ENCODE data around the gene RDH5.

The RDH5 gene

DNA sequence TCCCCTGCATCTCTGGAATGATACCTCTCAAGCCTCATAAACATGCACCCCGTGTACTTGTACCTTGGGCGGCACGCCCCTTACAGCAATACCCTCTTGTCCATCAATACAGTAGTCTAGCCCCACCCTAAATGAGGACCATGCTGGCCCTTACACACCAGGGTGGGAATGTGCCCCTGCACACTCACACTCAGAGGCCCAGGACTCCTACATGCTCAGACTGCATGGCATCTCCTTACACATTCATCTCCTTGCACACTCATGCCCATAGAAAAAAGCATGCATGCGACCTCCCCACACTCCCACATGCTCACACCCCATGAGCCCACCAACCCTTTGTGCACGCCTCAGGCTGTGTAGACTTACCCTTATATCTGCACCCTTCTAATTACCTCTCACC is 34.5 kb upstream of the RDH5 start:
- H3K9me3 ChIP-seq (ENCODE audit: control insufficient read depth in 2 of 2, low read length in 2 of 2), result no peaks in the 10 kb centered on the region
- H3K9ac ChIP-seq (ENCODE audit: low read length in 2 of 2), result no peak overlapping the region
- H3K27ac ChIP-seq (ENCODE audit: low read length), result no peak overlapping the region
- peaks cover 17% of the 10 kb centered on the region for H3K4me1 ChIP-seq (ENCODE audit: control insufficient read depth, insufficient read depth, low read length)
- no peak overlapping the region for H3K4me3 ChIP-seq (ENCODE audit: low read length in 2 of 2)
- no peaks in the 10 kb centered on the region for H3K27me3 ChIP-seq (ENCODE audit: control insufficient read depth in 1 of 2, insufficient read depth in 2 of 2, low read length in 2 of 2)
- H3K36me3 ChIP-seq (ENCODE audit: control insufficient read depth in 2 of 2, insufficient read depth in 2 of 2, low read length in 2 of 2), result peaks cover 25 to 35% of the 10 kb centered on the region in 2 donors

GRCh38 chr12:55686366-55687010 is 33.7 kb upstream of the RDH5 start:
- Histone ChIP-seq H3K9ac (ENCODE audit: low read length in 2 of 2) (no peak overlapping the region), H3K36me3 (ENCODE audit: control insufficient read depth in 2 of 2, insufficient read depth in 2 of 2, low read length in 2 of 2) (peaks cover 28 to 35% of the 10 kb centered on the region in 2 donors), H3K27me3 (ENCODE audit: control insufficient read depth in 1 of 2, insufficient read depth in 2 of 2, low read length in 2 of 2) (no peaks in the 10 kb centered on the region), H3K9me3 (ENCODE audit: control insufficient read depth in 2 of 2, low read length in 2 of 2) (no peaks in the 10 kb centered on the region), H3K4me1 (ENCODE audit: control insufficient read depth, insufficient read depth, low read length) (peaks cover 11% of the 10 kb centered on the region), H3K4me3 (ENCODE audit: low read length in 2 of 2) (no peak overlapping the region), H3K27ac (ENCODE audit: low read length) (no peak overlapping the region)

GRCh38 chr12:55687746-55688145 is 32.4 kb upstream of the RDH5 start:
- H3K9ac ChIP-seq (ENCODE audit: low read length in 2 of 2), result no peak overlapping the region
- no peak overlapping the region for H3K4me3 ChIP-seq (ENCODE audit: low read length in 2 of 2)
- no peak overlapping the region for H3K27ac ChIP-seq (ENCODE audit: low read length)
- H3K4me1 ChIP-seq (ENCODE audit: control insufficient read depth, insufficient read depth, low read length), result peaks cover 3% of the 10 kb centered on the region
- peaks cover 35 to 44% of the 10 kb centered on the region in 2 donors for H3K36me3 ChIP-seq (ENCODE audit: control insufficient read depth in 2 of 2, insufficient read depth in 2 of 2, low read length in 2 of 2)
- no peaks in the 10 kb centered on the region for H3K27me3 ChIP-seq (ENCODE audit: control insufficient read depth in 1 of 2, insufficient read depth in 2 of 2, low read length in 2 of 2)
- no peaks in the 10 kb centered on the region for H3K9me3 ChIP-seq (ENCODE audit: control insufficient read depth in 2 of 2, low read length in 2 of 2)

DNA sequence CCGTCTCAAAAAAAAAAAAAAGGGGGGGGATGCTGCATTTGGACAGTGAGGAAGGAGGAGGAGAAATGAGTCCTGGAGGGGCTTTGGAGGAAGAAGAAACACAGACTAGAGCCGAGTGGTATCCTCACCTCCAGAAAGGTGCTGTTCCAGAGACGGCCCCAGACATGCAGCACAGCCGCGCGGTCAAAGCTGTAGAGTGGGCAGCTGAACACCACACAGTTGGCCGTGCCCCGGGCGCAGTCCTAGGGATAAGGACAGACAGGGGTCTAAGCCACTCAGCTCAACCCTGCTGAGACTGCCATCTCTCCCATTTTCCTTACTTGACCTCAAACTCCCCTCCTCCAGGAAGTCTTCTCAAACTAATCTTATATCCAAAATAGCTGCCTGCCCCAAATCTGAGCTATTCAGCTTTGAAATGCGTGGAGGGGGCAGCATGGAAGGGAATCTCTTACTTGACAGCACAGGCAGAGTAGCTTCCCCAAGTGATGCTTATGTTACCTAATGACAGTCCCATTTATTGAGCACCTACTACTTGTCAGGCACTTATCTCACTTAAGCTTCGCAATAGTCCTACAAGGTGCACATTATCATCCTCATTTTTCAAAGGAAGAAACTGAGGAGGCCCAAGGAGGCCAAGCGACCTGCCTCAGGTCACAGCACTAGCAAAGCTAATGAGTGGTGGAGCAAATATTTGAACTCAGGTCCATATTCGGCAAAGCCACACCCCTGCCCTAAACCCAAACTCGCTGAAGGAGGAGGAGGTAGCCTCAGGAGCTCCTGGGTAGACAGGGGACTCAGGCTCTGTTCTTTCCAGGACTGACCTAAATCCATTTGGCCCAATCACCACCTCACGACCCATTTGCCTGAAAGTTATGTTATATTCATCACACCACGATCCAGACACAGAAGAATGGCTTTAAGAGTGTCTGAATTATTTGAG is 31.2 kb upstream of the RDH5 start:
- Histone ChIP-seq H3K4me1 (ENCODE audit: control insufficient read depth, insufficient read depth, low read length) (peaks cover 3% of the 10 kb centered on the region), H3K27ac (ENCODE audit: low read length) (no peak overlapping the region), H3K36me3 (ENCODE audit: control insufficient read depth in 2 of 2, insufficient read depth in 2 of 2, low read length in 2 of 2) (peaks cover 44 to 54% of the 10 kb centered on the region in 2 donors), H3K9me3 (ENCODE audit: control insufficient read depth in 2 of 2, low read length in 2 of 2) (no peaks in the 10 kb centered on the region), H3K4me3 (ENCODE audit: low read length in 2 of 2) (no peak overlapping the region), H3K9ac (ENCODE audit: low read length in 2 of 2) (no peak overlapping the region), H3K27me3 (ENCODE audit: control insufficient read depth in 1 of 2, insufficient read depth in 2 of 2, low read length in 2 of 2) (no peaks in the 10 kb centered on the region)

DNA sequence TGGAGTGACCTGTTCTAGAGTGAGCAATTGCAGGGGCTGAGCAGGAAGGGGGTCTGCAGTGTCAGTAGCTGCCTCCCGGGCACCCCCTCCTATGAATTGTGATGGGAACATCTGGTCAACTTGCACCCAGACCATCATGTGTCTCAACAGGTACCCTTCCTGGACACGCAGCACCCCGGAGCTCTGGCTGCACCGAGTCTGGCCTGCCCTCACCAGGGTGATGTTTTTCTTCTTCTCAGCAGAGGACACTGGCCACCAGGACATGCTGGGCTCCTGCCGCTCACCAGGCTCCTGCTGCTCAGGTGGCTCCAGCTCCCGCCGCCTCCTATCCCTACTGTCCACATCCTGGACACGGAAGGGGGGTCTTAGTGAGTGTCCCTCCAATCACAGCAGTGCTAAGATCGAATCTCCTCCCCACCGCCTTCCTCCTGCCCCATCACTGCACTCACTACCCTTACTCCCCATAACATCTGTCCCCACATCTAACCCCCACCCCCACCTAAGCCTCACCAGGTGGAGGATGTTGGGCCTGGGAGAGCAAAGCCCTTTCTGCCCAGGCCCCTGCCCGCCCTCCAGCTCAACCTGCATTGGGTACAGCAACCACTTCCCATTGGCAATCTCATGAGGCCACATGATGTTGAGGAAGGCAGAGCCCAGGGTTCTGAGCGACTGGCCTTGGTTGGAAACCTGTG is 27.4 kb upstream of the RDH5 start:
- Histone ChIP-seq H3K4me1 (ENCODE audit: control insufficient read depth, insufficient read depth, low read length) (no peaks in the 10 kb centered on the region), H3K4me3 (ENCODE audit: low read length in 2 of 2) (no peak overlapping the region), H3K36me3 (ENCODE audit: control insufficient read depth in 2 of 2, insufficient read depth in 2 of 2, low read length in 2 of 2) (peaks cover 60 to 67% of the 10 kb centered on the region in 2 donors), H3K9ac (ENCODE audit: low read length in 2 of 2) (no peak overlapping the region), H3K27ac (ENCODE audit: low read length) (no peak overlapping the region), H3K27me3 (ENCODE audit: control insufficient read depth in 1 of 2, insufficient read depth in 2 of 2, low read length in 2 of 2) (no peaks in the 10 kb centered on the region), H3K9me3 (ENCODE audit: control insufficient read depth in 2 of 2, low read length in 2 of 2) (no peaks in the 10 kb centered on the region)

DNA sequence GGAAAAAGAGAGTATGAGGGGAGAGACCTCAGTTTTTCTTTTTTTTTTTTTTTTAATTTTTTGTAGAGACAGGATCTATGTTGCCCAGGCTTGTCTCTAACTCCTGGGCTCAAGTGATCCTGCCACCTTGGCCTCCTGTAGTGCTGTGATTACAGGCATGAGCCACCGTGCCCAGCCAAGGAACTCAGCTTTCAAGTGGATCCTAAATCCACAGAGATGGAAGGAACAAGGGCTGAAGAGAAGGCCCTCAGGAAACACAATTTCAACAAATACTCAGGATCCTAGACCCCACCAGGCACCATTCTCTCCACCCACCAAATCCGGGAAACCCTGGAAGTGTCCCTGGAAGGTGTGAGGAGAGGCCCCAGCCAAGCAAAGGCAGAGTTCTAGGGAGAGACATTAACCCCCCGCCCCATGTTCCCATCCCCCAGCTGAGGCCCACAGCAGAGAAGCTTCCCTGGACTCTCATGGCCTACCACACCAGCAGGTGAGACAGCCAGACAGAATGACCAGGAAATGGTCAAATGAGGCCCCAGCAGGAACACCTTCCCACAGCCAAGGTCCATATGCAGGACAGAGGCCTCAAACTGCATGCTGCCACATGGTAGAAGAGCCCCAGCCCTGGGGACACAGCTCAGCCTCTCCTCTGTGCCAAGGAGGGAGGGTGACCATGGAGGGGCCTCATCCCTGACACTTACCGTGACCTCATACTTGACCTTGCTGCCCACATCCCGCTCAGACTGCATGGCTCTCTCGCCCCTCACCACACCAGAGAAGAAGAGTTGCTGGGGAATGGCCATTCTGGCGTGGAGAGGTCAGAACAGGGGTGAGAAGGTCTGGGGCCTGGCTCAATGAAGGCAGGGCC is 26.6 kb upstream of the RDH5 start:
- Histone ChIP-seq H3K9me3 (ENCODE audit: control insufficient read depth in 2 of 2, low read length in 2 of 2) (no peaks in the 10 kb centered on the region), H3K9ac (ENCODE audit: low read length in 2 of 2) (no peak overlapping the region), H3K27ac (ENCODE audit: low read length) (no peak overlapping the region), H3K4me3 (ENCODE audit: low read length in 2 of 2) (no peak overlapping the region), H3K4me1 (ENCODE audit: control insufficient read depth, insufficient read depth, low read length) (peaks cover 2% of the 10 kb centered on the region), H3K27me3 (ENCODE audit: control insufficient read depth in 1 of 2, insufficient read depth in 2 of 2, low read length in 2 of 2) (no peaks in the 10 kb centered on the region), H3K36me3 (ENCODE audit: control insufficient read depth in 2 of 2, insufficient read depth in 2 of 2, low read length in 2 of 2) (peaks cover 60 to 63% of the 10 kb centered on the region in 2 donors)

DNA sequence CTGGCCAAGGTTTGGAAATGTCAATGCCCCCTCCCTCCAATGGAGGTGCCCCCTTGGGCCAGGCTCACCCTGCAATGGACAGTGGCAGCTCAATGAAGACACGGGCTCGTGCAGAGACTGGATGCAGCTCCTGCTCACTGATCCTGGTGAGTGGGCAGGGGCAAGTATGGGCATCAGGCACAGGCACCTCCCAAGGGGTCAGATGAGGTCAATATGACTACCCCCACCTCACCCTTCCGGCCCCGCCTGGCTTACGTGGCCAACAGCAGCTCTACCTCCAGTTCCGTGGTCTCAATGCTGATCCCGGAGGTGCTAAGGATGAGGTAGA is 26.0 kb upstream of the RDH5 start:
- H3K27ac ChIP-seq (ENCODE audit: low read length), result no peak overlapping the region

DNA sequence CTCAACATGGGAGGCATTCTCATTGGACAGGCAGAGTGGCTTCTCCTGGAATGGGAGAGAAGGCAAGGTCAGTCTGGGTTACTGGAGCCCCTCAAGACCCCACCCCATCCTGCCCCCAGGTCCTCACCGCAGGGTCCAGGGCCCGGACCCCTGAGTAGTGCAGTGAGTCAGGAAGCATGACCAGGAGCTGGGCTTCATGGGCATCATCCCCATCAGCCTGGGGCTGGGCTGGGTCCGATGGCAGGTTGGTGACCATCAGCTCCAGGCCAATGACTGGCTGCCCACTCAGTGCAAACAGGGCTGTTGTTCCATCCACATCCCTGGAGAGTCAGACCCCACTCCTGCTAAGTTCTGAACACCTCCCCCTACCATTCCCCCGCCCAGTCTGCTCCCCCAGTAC is 25.5 kb upstream of the RDH5 start:
- Histone ChIP-seq H3K36me3 (ENCODE audit: control insufficient read depth in 2 of 2, insufficient read depth in 2 of 2, low read length in 2 of 2) (peaks cover 61 to 63% of the 10 kb centered on the region in 2 donors), H3K27ac (ENCODE audit: low read length) (no peak overlapping the region), H3K4me1 (ENCODE audit: control insufficient read depth, insufficient read depth, low read length) (peaks cover 10% of the 10 kb centered on the region), H3K27me3 (ENCODE audit: control insufficient read depth in 1 of 2, insufficient read depth in 2 of 2, low read length in 2 of 2) (no peaks in the 10 kb centered on the region), H3K4me3 (ENCODE audit: low read length in 2 of 2) (no peak overlapping the region), H3K9me3 (ENCODE audit: control insufficient read depth in 2 of 2, low read length in 2 of 2) (no peaks in the 10 kb centered on the region), H3K9ac (ENCODE audit: low read length in 2 of 2) (no peak overlapping the region)

More for the DNA sequence above, 26.0 kb upstream of the RDH5 start:
- Histone ChIP-seq H3K36me3 (ENCODE audit: control insufficient read depth in 2 of 2, insufficient read depth in 2 of 2, low read length in 2 of 2) (peaks cover 60 to 61% of the 10 kb centered on the region in 2 donors), H3K4me1 (ENCODE audit: control insufficient read depth, insufficient read depth, low read length) (peaks cover 5% of the 10 kb centered on the region), H3K9ac (ENCODE audit: low read length in 2 of 2) (no peak overlapping the region), H3K4me3 (ENCODE audit: low read length in 2 of 2) (no peak overlapping the region), H3K27me3 (ENCODE audit: control insufficient read depth in 1 of 2, insufficient read depth in 2 of 2, low read length in 2 of 2) (no peaks in the 10 kb centered on the region), H3K9me3 (ENCODE audit: control insufficient read depth in 2 of 2, low read length in 2 of 2) (no peaks in the 10 kb centered on the region)

DNA sequence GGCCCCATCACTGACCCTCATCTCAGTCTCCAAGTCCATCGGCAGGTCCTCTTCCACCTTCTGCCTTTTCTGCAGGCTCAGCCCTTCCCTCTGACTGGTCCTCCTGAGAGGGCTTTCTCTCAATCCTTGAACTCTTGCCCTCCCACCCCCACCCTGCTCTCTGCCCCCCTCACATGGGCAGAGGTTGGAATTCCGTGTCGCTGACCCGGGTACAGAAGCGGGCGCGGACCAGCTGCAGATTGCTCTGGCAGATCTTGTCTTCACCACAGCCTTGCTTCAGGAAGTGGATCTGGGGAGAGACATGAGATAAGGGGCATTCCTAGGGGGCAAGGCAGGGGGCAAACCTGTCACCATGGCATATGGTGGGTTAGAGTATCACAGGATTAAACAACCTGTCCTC is 24.8 kb upstream of the RDH5 start:
- no peak overlapping the region for H3K27ac ChIP-seq (ENCODE audit: low read length)
- H3K4me3 ChIP-seq (ENCODE audit: low read length in 2 of 2), result no peak overlapping the region
- no peaks in the 10 kb centered on the region for H3K9me3 ChIP-seq (ENCODE audit: control insufficient read depth in 2 of 2, low read length in 2 of 2)
- H3K36me3 ChIP-seq (ENCODE audit: control insufficient read depth in 2 of 2, insufficient read depth in 2 of 2, low read length in 2 of 2), result peaks cover 61 to 66% of the 10 kb centered on the region in 2 donors
- H3K9ac ChIP-seq (ENCODE audit: low read length in 2 of 2), result peak overlapping the region in 1 of 2 donors; percentile 5
- H3K4me1 ChIP-seq (ENCODE audit: control insufficient read depth, insufficient read depth, low read length), result peaks cover 15% of the 10 kb centered on the region
- no peaks in the 10 kb centered on the region for H3K27me3 ChIP-seq (ENCODE audit: control insufficient read depth in 1 of 2, insufficient read depth in 2 of 2, low read length in 2 of 2)

GRCh38 chr12:55696141-55696540 is 24.1 kb upstream of the RDH5 start:
- Histone ChIP-seq H3K4me1 (ENCODE audit: control insufficient read depth, insufficient read depth, low read length) (peaks cover 23% of the 10 kb centered on the region), H3K4me3 (ENCODE audit: low read length in 2 of 2) (no peak overlapping the region), H3K9me3 (ENCODE audit: control insufficient read depth in 2 of 2, low read length in 2 of 2) (no peaks in the 10 kb centered on the region), H3K27ac (ENCODE audit: low read length) (no peak overlapping the region), H3K36me3 (ENCODE audit: control insufficient read depth in 2 of 2, insufficient read depth in 2 of 2, low read length in 2 of 2) (peaks cover 68 to 73% of the 10 kb centered on the region in 2 donors), H3K27me3 (ENCODE audit: control insufficient read depth in 1 of 2, insufficient read depth in 2 of 2, low read length in 2 of 2) (no peaks in the 10 kb centered on the region), H3K9ac (ENCODE audit: low read length in 2 of 2) (no peak overlapping the region)

Data from stomach smooth muscle (tissue), 2 donors.